GM18858 (cell line): Measurements from ENCODE around the gene LNP1.
"Not testable (repeated sequence)": the region's sequence is repeated elsewhere in the genome, so short reads cannot be mapped to it uniquely, and the experiment has no call there.

Experiments used
- ATAC-seq: cut with Tn5 transposase; IDR thresholded peaks from one replicate; pipeline ENCODE4 v1.9.1; 2021; ENCODE audit not compliant: unreplicated experiment

The LNP1 gene

GRCh38 chr3:100429187-100429716, 27.9 kb downstream of the LNP1 start:
- no peak for ATAC-seq

GRCh38 chr3:100436951-100437350, 35.6 kb downstream of the LNP1 start:
- no peak for ATAC-seq

- no peak for ATAC-seq
These were observed 36.6 kb downstream of the LNP1 start for GRCh38 chr3:100437721-100438622.

GRCh38 chr3:100438623-100438974, 37.3 kb downstream of the LNP1 start:
- ATAC-seq = no peak

GRCh38 chr3:100440895-100441294, 39.6 kb downstream of the LNP1 start:
- no peak for ATAC-seq

- no peak for ATAC-seq
These were observed 42.4 kb downstream of the LNP1 start for GRCh38 chr3:100443690-100444089.

- not testable (repeated sequence) for ATAC-seq
These were observed 45.7 kb downstream of the LNP1 start for GRCh38 chr3:100447067-100447466.

- ATAC-seq = no peak
These were observed 46.7 kb downstream of the LNP1 start for GRCh38 chr3:100448079-100448478.

GRCh38 chr3:100449214-100449613, 47.9 kb downstream of the LNP1 start:
- no peak for ATAC-seq

GRCh38 chr3:100454677-100455076, 53.3 kb downstream of the LNP1 start:
- ATAC-seq = no peak

GRCh38 chr3:100455841-100456550, 54.7 kb downstream of the LNP1 start:
- ATAC-seq = no peak

- no peak for ATAC-seq
These were observed 55.4 kb downstream of the LNP1 start for GRCh38 chr3:100456745-100457144.

GRCh38 chr3:100457811-100458210, 56.5 kb downstream of the LNP1 start:
- ATAC-seq = no peak

GRCh38 chr3:100458814-100459213, 57.5 kb downstream of the LNP1 start:
- ATAC-seq = no peak

- peak; percentile 75 for ATAC-seq
These were observed 61.7 kb downstream of the LNP1 start for GRCh38 chr3:100463002-100463401.

GRCh38 chr3:100463646-100464155, 62.4 kb downstream of the LNP1 start:
- no peak for ATAC-seq

- peak; percentile 34 for ATAC-seq
These were observed 64.8 kb downstream of the LNP1 start for GRCh38 chr3:100465892-100466777.

- no peak for ATAC-seq
These were observed 65.8 kb downstream of the LNP1 start for GRCh38 chr3:100467133-100467532.

GRCh38 chr3:100468676-100469075, 67.3 kb downstream of the LNP1 start:
- ATAC-seq = no peak

GRCh38 chr3:100470951-100471350, 69.6 kb downstream of the LNP1 start:
- ATAC-seq = no peak

GRCh38 chr3:100471444-100471843, 70.1 kb downstream of the LNP1 start:
- ATAC-seq = no peak
